Measurements from ENCODE around the gene DPP6.
"Not testable (repeated sequence)": the region's sequence is repeated elsewhere in the genome, so short reads cannot be mapped to it uniquely, and the experiment has no call there.

Gene DPP6

GRCh38 chr7:154051643-154052529 is at the start of gene DPP6:
Gene DPP6 (plus strand): TSS chr7:154052398.
- DNase-seq: peak in 2 of 56 donors; percentile 25 to 43

- not testable (repeated sequence) for DNase-seq
Observed at GRCh38 chr7:154009423-154009911, 42.7 kb upstream of the DPP6 start.

- not testable (repeated sequence) for DNase-seq
Observed at GRCh38 chr7:154010726-154011568, 41.3 kb upstream of the DPP6 start.

DNA sequence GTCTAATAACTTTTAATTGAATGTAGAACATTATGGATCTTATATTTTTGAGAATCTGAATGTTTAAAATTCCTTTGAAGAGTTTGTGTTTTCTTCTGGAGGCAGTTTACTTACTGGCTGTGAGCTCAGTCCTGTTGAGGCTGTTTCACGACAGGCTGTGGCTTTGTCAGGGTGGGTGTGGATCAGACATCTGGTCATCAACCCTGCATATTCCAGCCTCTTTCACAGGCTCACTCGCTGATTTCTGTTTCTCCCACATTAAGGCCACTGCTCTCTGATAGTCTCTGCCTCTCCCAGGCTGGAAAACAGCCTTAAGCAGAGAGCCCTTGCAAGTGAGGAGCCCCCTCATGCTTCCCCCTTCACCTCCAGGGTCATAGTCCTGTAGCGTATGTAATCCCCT is 39.4 kb upstream of the DPP6 start:
- DNase-seq: not testable (repeated sequence)

DNA sequence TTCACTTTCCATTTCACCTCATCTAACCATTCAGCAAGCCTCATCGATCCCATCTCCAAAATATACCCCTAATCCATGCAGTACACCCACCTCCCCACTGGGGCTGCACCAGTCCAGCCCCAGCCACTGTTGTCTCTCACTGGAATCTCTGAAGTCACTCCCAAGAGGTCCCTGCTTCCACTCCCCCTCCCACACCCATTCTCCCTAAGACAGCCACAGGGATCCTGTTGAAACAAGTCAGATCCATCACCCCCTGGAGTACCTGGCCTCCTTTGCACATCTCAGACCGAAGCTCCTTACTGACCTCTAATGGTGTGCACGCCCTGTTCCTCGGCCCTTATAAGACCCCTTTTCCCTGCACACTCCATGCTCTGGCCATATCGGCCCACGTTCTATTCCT is 36.6 kb upstream of the DPP6 start:
- not testable (repeated sequence) for DNase-seq

DNA sequence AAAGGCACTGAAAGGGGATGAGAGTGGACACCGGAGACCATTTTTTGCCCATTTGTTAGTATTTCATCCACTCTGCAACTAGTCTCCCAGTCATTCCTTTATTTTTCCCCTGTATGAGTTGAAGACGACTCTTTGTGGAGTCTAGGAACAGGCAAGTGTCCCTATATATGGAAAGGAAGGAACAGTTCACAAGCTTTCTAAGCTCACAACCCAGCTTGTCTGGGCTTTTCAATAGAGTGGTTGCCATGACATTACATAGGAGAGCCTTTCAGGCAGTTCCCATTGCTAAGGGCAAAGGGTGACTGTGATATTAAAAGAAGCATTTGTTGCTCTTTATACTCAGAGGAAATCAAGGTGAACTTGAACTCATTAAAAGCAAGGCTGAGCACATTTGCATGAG is 33.8 kb upstream of the DPP6 start:
- DNase-seq: not testable (repeated sequence)

DNA sequence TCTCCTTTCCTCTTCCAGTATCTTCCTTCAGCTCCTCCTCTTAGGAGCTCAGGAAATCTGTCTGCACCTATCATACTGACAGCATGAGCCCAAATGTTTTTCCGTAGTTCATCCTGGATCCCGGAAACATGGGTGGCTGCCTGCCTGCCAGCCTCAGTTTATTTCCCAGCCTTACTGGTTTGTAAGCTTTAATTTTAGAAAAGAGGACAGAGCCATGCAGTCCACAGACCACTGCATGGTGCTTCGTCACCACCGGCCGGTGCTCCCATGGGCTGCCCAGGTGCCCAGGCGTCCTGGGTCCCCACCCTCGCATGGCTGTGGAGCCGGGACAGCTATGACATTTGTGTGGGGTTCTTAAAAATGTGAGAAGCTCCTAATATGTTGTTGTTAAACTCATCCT is 24.4 kb upstream of the DPP6 start:
- DNase-seq: not testable (repeated sequence)

GRCh38 chr7:154030476-154031080 is 21.6 kb upstream of the DPP6 start:
- DNase-seq: not testable (repeated sequence)

DNA sequence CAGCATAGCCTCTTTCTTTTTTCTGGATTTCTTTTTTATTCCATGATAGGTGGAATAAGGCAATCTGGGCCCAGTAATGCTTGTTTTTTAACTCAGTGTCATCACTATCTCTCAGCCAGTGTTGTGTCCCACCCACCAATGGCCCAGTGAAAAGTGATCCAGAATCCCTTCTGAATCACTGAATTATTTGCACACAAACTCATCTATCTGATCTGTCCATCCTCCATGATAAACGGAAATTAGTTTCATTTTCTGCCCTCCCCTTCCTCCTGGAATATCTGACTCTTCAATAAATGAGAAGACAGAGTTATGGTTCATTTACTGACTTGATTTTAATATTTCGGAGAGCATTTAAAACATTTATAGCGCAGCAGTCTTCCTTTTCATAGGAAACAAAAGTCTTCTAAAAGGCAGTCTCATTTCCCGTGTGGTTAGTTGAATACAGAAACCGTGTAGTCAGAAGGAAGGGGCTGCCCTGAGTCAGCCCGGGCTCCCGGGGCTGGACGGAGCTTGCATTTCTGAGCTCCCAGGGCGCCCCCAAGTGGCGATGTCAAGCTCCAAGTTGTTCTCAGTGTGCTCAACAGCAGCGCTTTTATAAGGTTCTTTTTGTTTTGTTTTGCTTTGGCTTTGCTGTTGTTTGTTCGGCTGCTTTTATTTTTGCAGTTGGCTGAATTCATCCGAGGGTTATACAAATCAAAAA is 12.6 kb upstream of the DPP6 start:
- DNase-seq: not testable (repeated sequence)

- not testable (repeated sequence) for DNase-seq
Observed at GRCh38 chr7:154050394-154050793, 1.8 kb upstream of the DPP6 start.

- peak in 4 of 56 donors; percentile 6 to 23 (median 10) for DNase-seq
Observed at GRCh38 chr7:154051006-154051642, 1.1 kb upstream of the DPP6 start.

DNA sequence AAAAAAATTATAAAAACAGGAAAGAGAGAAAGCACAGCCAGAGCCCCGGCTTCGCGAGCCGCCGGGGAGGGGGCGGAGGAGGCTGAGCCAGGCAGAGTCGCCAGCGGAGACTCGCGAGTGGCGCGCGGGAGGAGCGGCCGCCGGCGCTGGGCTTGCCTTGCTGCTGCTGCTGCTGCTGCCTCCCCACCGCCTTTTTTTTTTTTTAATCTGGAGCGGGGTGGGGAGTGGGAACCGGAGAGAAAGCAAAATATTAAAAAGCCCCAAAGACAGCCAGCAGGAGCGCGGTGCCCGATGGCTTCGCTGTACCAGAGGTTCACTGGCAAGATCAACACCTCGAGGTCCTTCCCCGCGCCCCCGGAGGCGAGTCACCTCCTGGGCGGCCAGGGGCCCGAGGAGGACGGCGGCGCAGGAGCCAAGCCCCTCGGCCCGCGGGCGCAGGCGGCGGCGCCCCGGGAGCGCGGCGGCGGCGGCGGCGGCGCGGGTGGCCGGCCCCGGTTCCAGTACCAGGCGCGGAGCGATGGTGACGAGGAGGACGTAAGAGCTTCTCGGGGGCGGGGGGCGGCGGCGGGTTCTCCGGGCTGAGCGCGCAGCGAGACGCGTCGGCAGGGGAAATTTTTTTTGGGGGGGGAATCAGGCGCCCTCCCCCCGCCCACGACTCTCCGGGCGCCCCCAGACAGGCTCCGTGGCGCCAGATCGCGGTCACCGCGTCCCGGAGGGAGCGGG is 493 bp downstream of the DPP6 start:
- DNase-seq: peak in 20 of 56 donors; percentile 14 to 58 (median 33)

GRCh38 chr7:154053466-154054312 is 1.5 kb downstream of the DPP6 start:
- DNase-seq: not testable (repeated sequence)

DNA sequence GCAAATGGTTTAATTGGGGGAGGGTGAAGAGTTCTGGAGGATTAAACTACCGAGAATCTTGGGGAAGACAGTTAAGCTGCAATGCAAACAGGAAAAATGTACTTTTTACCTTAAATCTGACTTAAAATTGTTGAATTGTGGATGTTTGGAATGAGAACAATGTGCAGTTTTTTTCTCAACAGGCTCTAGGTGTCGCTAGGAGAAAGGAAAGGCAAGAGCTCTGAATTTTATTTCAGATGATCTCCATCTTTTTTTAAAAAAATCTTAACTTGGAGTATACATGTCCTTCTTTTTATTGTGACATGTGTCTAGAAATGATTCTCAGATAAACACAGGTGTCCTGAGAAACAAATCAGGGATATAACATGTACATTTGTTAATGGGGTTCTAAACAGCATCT is 2.5 kb downstream of the DPP6 start:
- DNase-seq: not testable (repeated sequence)

GRCh38 chr7:154055491-154056106 is 3.4 kb downstream of the DPP6 start:
- peak in 7 of 56 donors; percentile 6 to 47 (median 20) for DNase-seq

GRCh38 chr7:154058783-154059182 is 6.6 kb downstream of the DPP6 start:
- not testable (repeated sequence) for DNase-seq

GRCh38 chr7:154060551-154060950 is 8.4 kb downstream of the DPP6 start:
- not testable (repeated sequence) for DNase-seq

GRCh38 chr7:154071833-154072232 is 19.6 kb downstream of the DPP6 start:
- DNase-seq: peak in 32 of 56 donors; percentile 12 to 80 (median 40)

All from amygdala (tissue), 56 donors.